ENCODE data around the gene CASZ1. TPM values are rescaled to one million over a fixed set of nuclear protein-coding genes. Genes with fewer than 3 reads are reported as not detected.

Gene CASZ1
- total RNA-seq, 2 donors from 2014 or later = 44.3 to 50.3 TPM

DNA sequence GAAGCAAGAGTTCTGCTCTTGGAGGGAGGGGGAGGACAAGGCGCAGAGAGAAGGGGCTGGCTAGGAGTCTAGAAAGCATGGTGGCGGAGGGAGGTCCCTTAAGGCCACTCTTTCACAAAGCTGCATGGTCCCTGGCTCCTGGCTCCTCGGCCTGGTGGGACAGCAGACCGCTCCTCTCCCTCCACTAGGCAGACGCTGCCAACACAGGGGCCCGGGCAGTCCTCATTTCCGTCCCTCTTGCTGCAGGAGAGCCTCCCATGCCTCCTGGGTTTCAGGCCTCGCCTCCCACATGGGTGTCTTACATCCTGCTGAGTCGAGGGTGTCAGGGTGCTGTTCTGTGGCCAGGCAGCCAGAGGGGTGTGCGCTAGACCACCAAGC is 108.0 kb downstream of the CASZ1 start:
- H3K4me3 ChIP-seq = no peak overlapping the region
- peaks cover 0 to 100% of the 10 kb centered on the region in 2 donors for H3K4me1 ChIP-seq
- H3K9me3 ChIP-seq = no peaks in the 10 kb centered on the region
- peak overlapping the region; percentile 86 for H3K27ac ChIP-seq
- H3K36me3 ChIP-seq = no peaks in the 10 kb centered on the region
- TF ChIP-seq, protein P1, sequence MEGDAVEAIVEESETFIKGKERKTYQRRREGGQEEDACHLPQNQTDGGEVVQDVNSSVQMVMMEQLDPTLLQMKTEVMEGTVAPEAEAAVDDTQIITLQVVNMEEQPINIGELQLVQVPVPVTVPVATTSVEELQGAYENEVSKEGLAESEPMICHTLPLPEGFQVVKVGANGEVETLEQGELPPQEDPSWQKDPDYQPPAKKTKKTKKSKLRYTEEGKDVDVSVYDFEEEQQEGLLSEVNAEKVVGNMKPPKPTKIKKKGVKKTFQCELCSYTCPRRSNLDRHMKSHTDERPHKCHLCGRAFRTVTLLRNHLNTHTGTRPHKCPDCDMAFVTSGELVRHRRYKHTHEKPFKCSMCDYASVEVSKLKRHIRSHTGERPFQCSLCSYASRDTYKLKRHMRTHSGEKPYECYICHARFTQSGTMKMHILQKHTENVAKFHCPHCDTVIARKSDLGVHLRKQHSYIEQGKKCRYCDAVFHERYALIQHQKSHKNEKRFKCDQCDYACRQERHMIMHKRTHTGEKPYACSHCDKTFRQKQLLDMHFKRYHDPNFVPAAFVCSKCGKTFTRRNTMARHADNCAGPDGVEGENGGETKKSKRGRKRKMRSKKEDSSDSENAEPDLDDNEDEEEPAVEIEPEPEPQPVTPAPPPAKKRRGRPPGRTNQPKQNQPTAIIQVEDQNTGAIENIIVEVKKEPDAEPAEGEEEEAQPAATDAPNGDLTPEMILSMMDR (IDR thresholded peaks at IDR 0.05) = no peak
- H3K27me3 ChIP-seq = no peaks in the 10 kb centered on the region
- no peak for DNase-seq (ENCODE audit: low spot score)

DNA sequence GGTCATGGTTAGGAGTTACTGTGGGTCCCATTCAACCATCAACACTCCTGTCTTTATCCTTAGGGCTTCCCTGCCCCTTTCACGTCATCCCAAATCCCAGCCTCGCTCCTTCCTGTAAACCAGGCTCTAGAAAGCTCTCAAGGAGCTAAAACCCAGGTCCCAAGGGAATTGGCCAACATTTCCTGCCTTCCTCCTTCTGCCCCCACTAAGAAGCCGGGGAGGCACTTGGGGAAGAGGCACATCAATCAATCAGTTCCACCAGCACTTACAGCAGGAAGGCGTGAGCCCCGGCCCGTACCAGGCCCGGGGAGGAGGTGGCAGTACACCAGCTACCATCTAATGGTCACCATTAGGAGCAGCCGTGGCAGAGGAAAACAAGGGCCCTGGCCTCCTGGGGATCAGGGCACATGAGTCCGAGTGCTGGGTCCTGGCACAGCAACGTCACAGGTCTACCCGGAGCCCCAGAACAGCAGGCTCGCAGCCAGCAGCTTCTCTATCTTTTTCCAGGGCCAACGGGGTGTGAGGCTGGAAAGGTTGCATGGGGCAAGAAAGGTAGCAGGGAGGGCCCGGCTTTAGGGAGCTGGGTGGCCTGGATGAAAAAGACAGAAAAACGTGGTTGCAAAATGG is 108.6 kb downstream of the CASZ1 start:
- TF ChIP-seq, protein P1 (IDR thresholded peaks at IDR 0.05) = no peak
- Histone ChIP-seq H3K9me3 (no peaks in the 10 kb centered on the region), H3K27me3 (no peaks in the 10 kb centered on the region), H3K36me3 (no peaks in the 10 kb centered on the region), H3K4me3 (no peak overlapping the region), H3K4me1 (peaks cover 0 to 100% of the 10 kb centered on the region in 2 donors), H3K27ac (peak overlapping the region; percentile 86)
- no peak for DNase-seq (ENCODE audit: low spot score)

DNA sequence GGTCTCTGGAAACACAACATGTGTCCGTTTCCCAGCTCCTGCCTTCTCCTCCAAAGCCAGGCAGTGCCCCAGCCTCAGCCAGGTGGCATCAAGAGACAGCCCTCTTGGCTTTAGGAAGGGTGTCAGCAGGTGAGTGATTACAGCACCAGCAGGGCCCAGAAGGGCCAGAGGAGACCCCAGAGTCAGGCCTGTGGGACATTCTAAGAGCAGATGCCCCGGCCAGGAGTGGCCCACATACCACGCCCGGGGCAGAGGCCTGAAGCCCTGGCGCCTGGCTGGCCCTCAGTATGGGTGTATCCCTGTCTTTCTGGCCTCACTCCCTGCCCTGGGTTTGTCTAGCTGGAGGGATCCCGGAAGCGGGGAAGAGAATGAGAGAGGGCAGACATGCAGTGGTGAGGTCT is 109.2 kb downstream of the CASZ1 start:
- Histone ChIP-seq H3K27ac (peak overlapping the region; percentile 86), H3K36me3 (no peaks in the 10 kb centered on the region), H3K4me3 (no peak overlapping the region), H3K9me3 (no peaks in the 10 kb centered on the region), H3K4me1 (peaks cover 0 to 100% of the 10 kb centered on the region in 2 donors), H3K27me3 (no peaks in the 10 kb centered on the region)
- DNase-seq (ENCODE audit: low spot score) = no peak
- TF ChIP-seq, protein P1 (IDR thresholded peaks at IDR 0.05) = no peak

DNA sequence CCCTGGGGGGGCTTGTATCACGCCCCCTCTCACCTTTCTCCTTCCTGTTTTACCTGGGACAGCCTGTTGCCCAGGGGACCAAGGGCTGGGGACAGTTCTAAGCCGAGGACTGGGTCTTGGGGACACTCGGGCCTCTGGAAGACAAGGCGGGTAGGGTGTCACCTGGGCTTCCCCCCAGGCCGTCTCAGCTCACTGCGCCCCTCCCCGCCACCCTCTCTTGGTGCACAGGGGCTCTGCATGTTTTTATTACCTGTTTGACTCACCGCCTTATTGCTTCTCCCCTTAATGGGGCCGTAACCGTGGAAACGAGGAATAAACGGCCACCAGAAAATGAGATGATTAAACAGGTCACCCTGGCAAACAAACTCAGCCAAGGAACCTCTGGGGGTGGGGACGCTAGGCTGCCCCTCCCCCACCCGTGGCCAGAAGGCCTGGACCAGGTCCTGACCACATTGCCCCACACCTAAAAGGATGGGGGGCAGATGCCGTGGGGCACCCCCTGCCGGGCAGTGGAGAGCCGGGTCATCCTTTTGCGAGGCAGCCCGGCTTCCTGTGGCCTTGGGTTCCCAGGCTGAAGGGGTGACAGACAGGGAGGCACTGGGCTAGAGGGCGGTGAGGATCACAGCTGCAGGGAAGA is 109.9 kb downstream of the CASZ1 start:
- peak overlapping the region; percentile 86 for H3K27ac ChIP-seq
- H3K27me3 ChIP-seq = no peaks in the 10 kb centered on the region
- peaks cover 0 to 100% of the 10 kb centered on the region in 2 donors for H3K4me1 ChIP-seq
- no peak for DNase-seq (ENCODE audit: low spot score)
- no peaks in the 10 kb centered on the region for H3K36me3 ChIP-seq
- H3K9me3 ChIP-seq = no peaks in the 10 kb centered on the region
- H3K4me3 ChIP-seq = no peak overlapping the region
- TF ChIP-seq, protein P1 (IDR thresholded peaks at IDR 0.05) = peak in 1 of 2 donors; percentile 17

DNA sequence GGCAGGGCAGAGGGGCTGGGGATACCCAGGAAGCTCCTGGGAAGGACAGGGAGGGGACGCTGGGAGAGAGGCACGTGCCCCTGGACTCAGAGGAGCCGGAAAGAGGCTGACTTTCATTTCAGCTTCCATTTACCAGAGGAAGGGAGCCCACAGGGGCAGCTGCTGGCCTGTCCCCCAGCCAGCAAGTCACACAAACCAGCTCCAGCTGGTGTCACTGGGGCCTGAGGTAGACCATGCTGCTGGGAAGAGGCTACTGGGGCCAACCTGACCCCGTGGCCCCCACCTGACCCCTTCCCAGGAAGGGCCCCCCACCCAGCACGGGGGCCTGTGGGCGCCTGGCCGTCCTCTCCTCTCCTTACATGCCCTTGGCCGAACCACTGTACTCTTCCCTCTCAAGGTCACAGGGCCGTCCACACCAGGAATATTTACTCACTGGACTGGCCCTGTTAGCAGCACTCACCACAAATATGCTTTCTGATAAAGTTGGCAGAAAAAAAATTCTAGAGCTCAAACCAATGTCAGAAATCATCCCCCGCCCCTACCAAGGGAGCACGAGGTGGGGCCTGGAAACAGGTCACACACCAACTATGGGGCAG is 110.5 kb downstream of the CASZ1 start:
- H3K4me1 ChIP-seq = peaks cover 0 to 100% of the 10 kb centered on the region in 2 donors
- TF ChIP-seq, protein P1 (IDR thresholded peaks at IDR 0.05) = no peak
- no peaks in the 10 kb centered on the region for H3K27me3 ChIP-seq
- H3K4me3 ChIP-seq = no peak overlapping the region
- no peak for DNase-seq (ENCODE audit: low spot score)
- H3K36me3 ChIP-seq = no peaks in the 10 kb centered on the region
- H3K27ac ChIP-seq = peak overlapping the region; percentile 86
- H3K9me3 ChIP-seq = no peaks in the 10 kb centered on the region
